Bronchial epithelial cell (primary cell): ENCODE data around the gene DLEC1. TPM values are rescaled to one million over a fixed set of nuclear protein-coding genes. Genes with fewer than 3 reads are reported as not detected.

Experiments
- DNase-seq: peaks from one replicate; pipeline ENCODE4 v3.0.0-alpha.2; 2010; ENCODE audit warnings: low read depth
- FAIRE-seq: peaks from 2 replicates; lab custom pipeline; 2011; peaks lifted over from hg19 to GRCh38; lab: Jason Lieb, UNC
- H3K27me3 ChIP-seq: 2 replicates; pipeline ENCODE4 v1.5.1; 2011; ENCODE audit warnings: low read length; ENCODE audit not compliant: control insufficient read depth, insufficient read depth
- H3K36me3 ChIP-seq: 2 replicates; pipeline ENCODE4 v1.5.1; 2011; ENCODE audit warnings: low read length; ENCODE audit not compliant: control insufficient read depth, insufficient read depth
- H3K4me3 ChIP-seq: 2 replicates; pipeline ENCODE4 v1.5.1; 2011; ENCODE audit warnings: mild to moderate bottlenecking, low read depth, low read length, control low read depth
- CTCF ChIP-seq: IDR thresholded peaks from 2 replicates; pipeline ENCODE4 v1.5.1; 2011; ENCODE audit warnings: mild to moderate bottlenecking, moderate library complexity, low read length, control low read depth, inconsistent platforms; ENCODE audit not compliant: insufficient read depth, severe bottlenecking
- total RNA-seq: library from RNA; depleted of rRNA; stranded (reverse); fragments of >200 nt; gene quantifications from 2 replicates; pipeline ENCODE4 v1.2.1, GENCODE V29; 2014

DLEC1 gene
- total RNA-seq, 1 donor from 2014 or later = 0.26 TPM

- no peak overlapping the region for H3K4me3 ChIP-seq
- no peak for TF ChIP-seq CTCF
- H3K27me3 ChIP-seq = no peaks in the 10 kb centered on the region
- no peak for FAIRE-seq
- no peak for DNase-seq
- H3K36me3 ChIP-seq = no peaks in the 10 kb centered on the region
Measured at GRCh38 chr3:38040401-38040800, 1.4 kb downstream of the DLEC1 start.

GRCh38 chr3:38043486-38043885, 4.5 kb downstream of the DLEC1 start:
- TF ChIP-seq CTCF = no peak
- no peak for DNase-seq
- no peak overlapping the region for H3K4me3 ChIP-seq

DNA sequence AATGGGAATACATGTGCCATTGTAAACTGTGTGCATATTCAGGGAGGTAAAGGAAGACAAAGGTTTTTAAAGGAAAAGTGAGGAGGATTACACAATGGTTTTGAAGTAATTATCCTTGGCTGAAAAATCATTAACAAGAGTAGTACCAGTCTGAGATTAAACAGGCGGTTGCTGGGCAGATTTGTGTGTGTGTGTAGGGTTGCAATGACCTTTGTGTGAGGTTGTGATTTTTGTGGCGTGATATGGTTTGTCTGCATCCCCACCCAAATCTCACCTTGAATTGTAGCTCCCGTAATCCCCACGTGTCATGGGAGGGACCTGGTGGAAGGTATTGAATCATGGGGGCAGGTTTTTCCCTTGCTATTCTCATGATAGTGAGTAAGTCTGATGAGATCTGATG, 7.0 kb downstream of the DLEC1 start:
- DNase-seq = no peak
- no peak for FAIRE-seq
- TF ChIP-seq CTCF = no peak
- Histone ChIP-seq H3K4me3 (no peak overlapping the region), H3K27me3 (no peaks in the 10 kb centered on the region), H3K36me3 (no peaks in the 10 kb centered on the region)

More at GRCh38 chr3:38043486-38043885, 4.5 kb downstream of the DLEC1 start:
- no peak for FAIRE-seq
- Histone ChIP-seq H3K27me3 (no peaks in the 10 kb centered on the region), H3K36me3 (no peaks in the 10 kb centered on the region)

DNA sequence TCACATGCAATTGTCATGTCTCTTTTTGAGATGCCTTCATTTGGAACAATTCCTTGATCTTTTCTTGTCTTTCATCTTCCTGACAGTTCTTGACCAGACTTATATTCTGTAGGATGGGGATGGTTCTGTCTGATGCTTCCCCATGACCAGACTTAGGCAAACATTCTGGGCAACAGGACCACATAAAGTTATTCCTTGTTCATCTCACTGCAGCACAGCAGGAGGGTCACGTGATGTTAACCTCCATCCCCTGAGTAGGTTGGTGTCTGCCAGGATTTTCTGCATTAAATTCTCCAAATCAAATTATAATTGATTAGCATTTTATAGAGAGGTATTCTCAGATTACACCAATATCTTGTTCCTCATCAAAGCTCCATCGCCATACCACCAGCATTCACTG, 7.8 kb downstream of the DLEC1 start:
- TF ChIP-seq CTCF = no peak

GRCh38 chr3:38047896-38048295, 8.9 kb downstream of the DLEC1 start:
- Histone ChIP-seq H3K27me3 (no peaks in the 10 kb centered on the region), H3K36me3 (no peaks in the 10 kb centered on the region), H3K4me3 (no peak overlapping the region)
- TF ChIP-seq CTCF = no peak
- FAIRE-seq (no peak), DNase-seq (no peak)

More for the DNA sequence above, 7.8 kb downstream of the DLEC1 start:
- DNase-seq (no peak), FAIRE-seq (no peak)
- H3K27me3 ChIP-seq = no peaks in the 10 kb centered on the region
- H3K36me3 ChIP-seq = no peaks in the 10 kb centered on the region
- H3K4me3 ChIP-seq = no peak overlapping the region

DNA sequence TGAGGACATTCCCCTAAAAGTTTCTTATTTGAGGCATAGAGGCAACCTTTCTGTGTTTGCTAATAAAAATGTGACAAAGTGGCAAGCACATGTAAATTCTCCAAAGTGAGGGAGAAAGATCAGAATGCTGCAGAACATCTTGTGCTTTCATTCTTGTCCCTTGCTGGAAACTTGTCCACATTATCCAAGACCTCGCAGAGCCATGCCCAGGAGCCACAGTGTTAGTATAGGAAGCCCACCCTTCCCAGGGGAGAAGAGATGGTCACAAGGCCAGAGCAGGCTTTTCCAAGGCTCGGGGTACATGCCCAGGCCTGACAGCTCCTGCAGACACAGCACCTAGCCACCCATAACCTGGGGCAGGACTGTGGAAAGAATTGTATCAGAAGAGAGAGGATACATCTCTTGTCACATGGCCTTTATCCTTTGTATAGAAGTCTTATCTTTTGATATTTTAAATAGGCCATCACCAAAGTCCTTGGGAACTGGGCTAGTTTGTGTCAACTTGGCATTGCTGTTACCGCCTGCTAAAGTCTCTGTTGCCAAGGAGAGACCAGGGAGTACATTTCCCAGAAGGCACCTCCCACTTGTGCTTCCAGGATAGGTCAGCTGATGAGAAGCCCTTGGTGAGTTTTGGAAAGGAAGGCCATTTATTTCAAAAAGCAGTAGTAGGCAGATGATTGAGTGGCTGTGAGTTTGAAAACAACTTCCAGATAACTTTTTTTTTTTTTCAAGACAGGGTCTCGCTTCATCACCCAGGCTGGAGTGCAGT, 10.5 kb downstream of the DLEC1 start:
- H3K27me3 ChIP-seq = no peaks in the 10 kb centered on the region
- DNase-seq = no peak
- no peaks in the 10 kb centered on the region for H3K36me3 ChIP-seq
- H3K4me3 ChIP-seq = no peak overlapping the region
- no peak for TF ChIP-seq CTCF
- FAIRE-seq = no peak
